Measurements from ENCODE around the gene ATP1B3. TPM values are rescaled to one million over a fixed set of nuclear protein-coding genes. Genes with fewer than 3 reads are reported as not detected.

Gene ATP1B3
- polyA plus RNA-seq, 1 donor (not counting 4 experiments of a cell fraction or from before 2014, with no cell fraction given) = 345 TPM

DNA sequence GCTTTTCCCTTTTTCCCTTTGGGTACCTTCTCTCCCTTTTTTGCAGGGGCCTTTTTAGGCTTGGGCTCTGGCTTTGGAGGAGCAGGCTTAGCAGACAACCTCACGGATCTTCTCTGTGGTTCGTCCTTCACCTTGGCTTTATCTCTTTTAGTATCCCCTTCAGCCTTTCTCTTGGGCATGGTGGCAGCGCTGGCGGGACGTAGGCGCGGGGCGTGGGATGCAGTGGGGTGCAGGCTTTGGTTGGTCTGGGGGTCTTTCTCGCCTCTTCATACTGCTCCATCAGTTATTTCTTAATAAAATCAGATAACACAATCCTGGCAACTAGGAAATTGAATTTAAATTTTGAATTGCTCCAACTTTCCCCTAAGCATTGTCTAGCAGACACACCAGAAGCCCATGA, 11.3 kb upstream of the ATP1B3 start:
- Histone ChIP-seq H3K9ac (ENCODE audit: control insufficient read depth, extremely low read depth, insufficient read depth, low read length) (no peak overlapping the region), H3K27ac (ENCODE audit: control insufficient read depth, insufficient read depth, low read length) (no peak overlapping the region), H3K9me1 (ENCODE audit: control insufficient read depth, extremely low read depth, insufficient read depth, low read length) (no peaks in the 10 kb centered on the region), H3K9me3 (ENCODE audit: control insufficient read depth, low read depth, low read length) (no peaks in the 10 kb centered on the region), H3K4me2 (ENCODE audit: control insufficient read depth, extremely low read depth, insufficient read depth, low read depth, low read length) (no peak overlapping the region), H4K20me1 (ENCODE audit: control insufficient read depth, extremely low read depth, insufficient read depth, low read length) (no peaks in the 10 kb centered on the region), H3K4me1 (ENCODE audit: control insufficient read depth, extremely low read depth, insufficient read depth, low read length) (peaks cover 7% of the 10 kb centered on the region), H3K36me3 (ENCODE audit: control insufficient read depth in 2 of 2, extremely low read depth in 1 of 2, insufficient read depth in 2 of 2, low read length in 2 of 2) (no peaks in the 10 kb centered on the region), H2AFZ (ENCODE audit: control insufficient read depth, low read length) (no peak overlapping the region), H3K4me3 (ENCODE audit: control insufficient read depth in 2 of 3, extremely low read depth in 1 of 3, insufficient read depth in 2 of 3, low read depth in 1 of 3, low read length in 3 of 3) (no peak overlapping the region), H3K79me2 (ENCODE audit: control insufficient read depth, insufficient read depth, low read length) (no peaks in the 10 kb centered on the region), H3K27me3 (ENCODE audit: control insufficient read depth, extremely low read depth, insufficient read depth, low read length) (no peaks in the 10 kb centered on the region)
- DNase-seq (ENCODE audit: low read depth, low spot score) (no peak), FAIRE-seq (no peak)
- dilution Hi-C loops (cut with MboI; ENCODE audit: extremely low pct_ligation_motif_present, low sequenced_read_pairs) = no loop called here
- no peak for TF ChIP-seq EZH2 (IDR thresholded peaks at IDR 0.05; ENCODE audit: low read length)
- TF ChIP-seq, protein P1, sequence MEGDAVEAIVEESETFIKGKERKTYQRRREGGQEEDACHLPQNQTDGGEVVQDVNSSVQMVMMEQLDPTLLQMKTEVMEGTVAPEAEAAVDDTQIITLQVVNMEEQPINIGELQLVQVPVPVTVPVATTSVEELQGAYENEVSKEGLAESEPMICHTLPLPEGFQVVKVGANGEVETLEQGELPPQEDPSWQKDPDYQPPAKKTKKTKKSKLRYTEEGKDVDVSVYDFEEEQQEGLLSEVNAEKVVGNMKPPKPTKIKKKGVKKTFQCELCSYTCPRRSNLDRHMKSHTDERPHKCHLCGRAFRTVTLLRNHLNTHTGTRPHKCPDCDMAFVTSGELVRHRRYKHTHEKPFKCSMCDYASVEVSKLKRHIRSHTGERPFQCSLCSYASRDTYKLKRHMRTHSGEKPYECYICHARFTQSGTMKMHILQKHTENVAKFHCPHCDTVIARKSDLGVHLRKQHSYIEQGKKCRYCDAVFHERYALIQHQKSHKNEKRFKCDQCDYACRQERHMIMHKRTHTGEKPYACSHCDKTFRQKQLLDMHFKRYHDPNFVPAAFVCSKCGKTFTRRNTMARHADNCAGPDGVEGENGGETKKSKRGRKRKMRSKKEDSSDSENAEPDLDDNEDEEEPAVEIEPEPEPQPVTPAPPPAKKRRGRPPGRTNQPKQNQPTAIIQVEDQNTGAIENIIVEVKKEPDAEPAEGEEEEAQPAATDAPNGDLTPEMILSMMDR (optimal IDR thresholded peaks at IDR 0.05 in 1 of 3, IDR thresholded peaks at IDR 0.05 in 1 of 3, conservative IDR thresholded peaks at IDR 0.05 in 1 of 3; ENCODE audit: extremely low read depth in 1 of 3, insufficient read depth in 2 of 3, low read length in 3 of 3) = no peak

DNA sequence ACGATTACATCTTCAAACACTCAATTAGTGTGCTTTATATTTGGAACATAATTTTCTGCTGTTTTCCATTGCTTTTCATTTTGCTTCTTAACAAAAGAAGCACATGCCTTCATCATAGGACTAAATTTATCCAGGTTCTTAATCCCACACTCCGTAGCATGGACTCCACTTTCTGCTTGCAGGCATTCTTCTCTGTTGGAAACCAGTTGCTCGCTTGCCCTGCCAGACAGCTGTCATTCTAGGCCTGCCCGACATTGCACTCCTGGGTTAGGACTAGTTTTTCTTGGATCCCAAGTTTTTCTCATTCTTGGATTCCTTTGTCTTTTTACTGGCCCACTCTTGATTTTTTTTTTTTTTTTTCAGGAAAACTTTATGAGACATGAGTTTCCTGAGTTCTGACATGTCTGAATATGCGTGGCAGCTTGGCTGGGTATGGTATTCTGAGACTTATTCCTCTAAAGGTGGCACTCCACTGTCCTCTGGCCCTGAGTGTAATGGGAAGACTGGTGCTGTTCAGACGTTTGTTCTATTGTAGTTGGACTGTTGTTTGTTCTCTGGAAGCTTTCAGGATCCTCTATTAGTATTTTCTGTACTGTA, 6.3 kb upstream of the ATP1B3 start:
- Histone ChIP-seq H3K4me2 (ENCODE audit: control insufficient read depth, extremely low read depth, insufficient read depth, low read depth, low read length) (peak overlapping the region; percentile 25), H3K36me3 (ENCODE audit: control insufficient read depth in 2 of 2, extremely low read depth in 1 of 2, insufficient read depth in 2 of 2, low read length in 2 of 2) (no peaks in the 10 kb centered on the region), H3K4me3 (ENCODE audit: control insufficient read depth in 2 of 3, extremely low read depth in 1 of 3, insufficient read depth in 2 of 3, low read depth in 1 of 3, low read length in 3 of 3) (no peak overlapping the region), H3K9ac (ENCODE audit: control insufficient read depth, extremely low read depth, insufficient read depth, low read length) (no peak overlapping the region), H3K4me1 (ENCODE audit: control insufficient read depth, extremely low read depth, insufficient read depth, low read length) (peaks cover 8% of the 10 kb centered on the region), H3K79me2 (ENCODE audit: control insufficient read depth, insufficient read depth, low read length) (no peaks in the 10 kb centered on the region), H4K20me1 (ENCODE audit: control insufficient read depth, extremely low read depth, insufficient read depth, low read length) (no peaks in the 10 kb centered on the region), H3K9me3 (ENCODE audit: control insufficient read depth, low read depth, low read length) (no peaks in the 10 kb centered on the region), H3K27me3 (ENCODE audit: control insufficient read depth, extremely low read depth, insufficient read depth, low read length) (no peaks in the 10 kb centered on the region), H3K9me1 (ENCODE audit: control insufficient read depth, extremely low read depth, insufficient read depth, low read length) (no peaks in the 10 kb centered on the region), H3K27ac (ENCODE audit: control insufficient read depth, insufficient read depth, low read length) (no peak overlapping the region), H2AFZ (ENCODE audit: control insufficient read depth, low read length) (peak overlapping the region; percentile 41)
- TF ChIP-seq, protein P1 (optimal IDR thresholded peaks at IDR 0.05 in 1 of 3, IDR thresholded peaks at IDR 0.05 in 1 of 3, conservative IDR thresholded peaks at IDR 0.05 in 1 of 3; ENCODE audit: extremely low read depth in 1 of 3, insufficient read depth in 2 of 3, low read length in 3 of 3) = no peak
- TF ChIP-seq EZH2 (IDR thresholded peaks at IDR 0.05; ENCODE audit: low read length) = no peak
- FAIRE-seq = peak; percentile 51
- dilution Hi-C loops (cut with MboI; ENCODE audit: extremely low pct_ligation_motif_present, low sequenced_read_pairs) = no loop called here
- no peak for DNase-seq (ENCODE audit: low read depth, low spot score)

All from keratinocyte (primary cell).